ENCODE results near the gene RNF227.
"Not testable (repeated sequence)": the region's sequence is repeated elsewhere in the genome, so short reads cannot be mapped to it uniquely, and the experiment has no call there.

The RNF227 gene

DNA sequence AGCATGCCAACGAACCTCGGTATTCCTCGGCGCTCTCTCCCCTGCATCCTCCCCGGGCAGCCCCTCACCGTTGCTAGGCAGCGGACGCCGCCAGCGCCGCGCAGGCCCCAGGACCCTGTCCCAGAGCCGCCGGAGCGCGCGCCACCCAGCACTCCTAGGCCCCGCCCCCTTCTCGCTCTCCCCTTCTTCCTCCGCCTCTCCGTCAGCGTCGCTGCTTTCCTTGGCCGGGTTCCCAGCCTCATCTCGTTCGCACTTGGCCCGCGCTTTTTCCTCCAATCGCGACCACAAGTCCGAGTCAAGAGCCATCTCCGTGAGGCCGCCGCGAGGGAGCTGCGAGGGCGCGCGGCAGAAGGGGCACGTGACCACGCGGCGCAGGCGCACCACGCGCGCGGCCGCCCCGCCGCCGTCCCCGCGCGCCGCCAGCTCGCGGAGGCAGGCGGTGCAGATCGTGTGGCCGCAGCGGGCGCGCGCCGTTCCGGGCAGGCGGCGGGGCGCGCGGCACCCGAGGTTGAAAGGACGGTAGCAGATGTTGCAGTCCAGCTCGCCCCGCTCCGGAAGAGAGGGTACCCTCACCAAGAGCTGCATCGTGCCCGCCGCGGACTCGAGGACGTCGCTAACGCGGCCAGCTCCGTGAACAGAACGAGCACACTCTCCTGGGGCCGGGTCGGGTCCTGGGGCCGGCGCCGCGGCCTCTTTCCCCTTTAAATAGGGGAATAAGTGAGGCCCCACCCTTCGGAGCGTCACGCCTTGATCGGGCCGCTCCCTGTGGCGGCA is at the start of gene RNF227:
Gene RNF227 (minus strand): TSS at position 679 of the 774 bp plus-strand sequence. CDS start 94 bp downstream, at position 585.
- peak; percentile 75 for DNase-seq (ENCODE audit: low read depth)

DNA sequence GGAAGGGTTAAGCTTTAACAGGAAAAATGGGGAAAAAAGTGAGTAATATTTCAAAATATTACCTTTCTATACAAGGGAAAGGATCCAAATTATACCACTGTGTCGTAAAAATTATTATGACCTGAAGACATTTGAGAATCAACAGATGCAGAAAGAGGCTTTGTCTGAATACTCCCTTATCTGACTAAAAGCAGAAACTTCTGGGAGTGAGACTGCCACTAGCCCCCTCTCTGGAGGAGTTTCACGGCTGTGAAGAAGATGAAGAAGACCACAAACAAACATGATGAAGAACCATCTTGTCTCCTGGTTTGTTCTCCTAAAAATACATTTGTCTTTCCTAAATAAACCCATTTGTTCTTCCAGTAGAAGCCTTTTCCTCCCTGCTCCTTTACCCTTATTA is 45.3 kb upstream of the RNF227 start:
- no peak for DNase-seq (ENCODE audit: low read depth)

DNA sequence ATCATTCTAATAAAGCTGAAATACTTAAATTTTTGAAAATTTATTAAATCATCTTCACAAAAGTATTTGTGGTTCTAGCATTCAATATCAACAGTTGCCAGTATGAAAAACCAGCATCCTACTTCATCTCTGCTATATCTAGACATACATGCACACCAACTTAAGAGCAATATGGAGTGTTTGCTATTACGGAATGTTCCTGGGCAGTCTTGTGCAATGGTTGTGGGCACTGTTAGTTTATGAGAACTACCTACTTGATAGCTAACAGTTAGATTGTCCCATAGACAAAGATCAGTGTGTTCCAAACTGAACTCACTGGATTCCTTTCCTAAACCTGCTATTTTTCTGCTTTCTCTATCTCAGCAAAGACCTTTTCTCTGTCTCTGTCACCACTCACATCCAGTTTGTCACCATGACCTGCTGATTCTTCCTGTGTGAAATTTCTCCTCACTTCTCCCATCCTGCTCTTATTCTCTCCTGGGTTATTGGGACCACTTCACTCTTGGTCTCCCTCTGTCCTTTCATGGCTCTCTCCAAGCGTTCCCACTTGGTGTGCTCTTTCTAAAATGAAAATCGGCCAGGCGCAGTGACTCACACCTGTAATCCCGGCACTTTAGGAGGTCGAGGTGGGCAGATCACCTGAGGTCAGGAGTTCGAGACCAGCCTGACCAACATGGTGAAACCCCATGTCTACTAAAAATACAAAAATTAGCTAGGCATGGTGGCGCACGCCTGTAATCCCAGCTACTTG is 43.6 kb upstream of the RNF227 start:
- DNase-seq (ENCODE audit: low read depth): no peak

DNA sequence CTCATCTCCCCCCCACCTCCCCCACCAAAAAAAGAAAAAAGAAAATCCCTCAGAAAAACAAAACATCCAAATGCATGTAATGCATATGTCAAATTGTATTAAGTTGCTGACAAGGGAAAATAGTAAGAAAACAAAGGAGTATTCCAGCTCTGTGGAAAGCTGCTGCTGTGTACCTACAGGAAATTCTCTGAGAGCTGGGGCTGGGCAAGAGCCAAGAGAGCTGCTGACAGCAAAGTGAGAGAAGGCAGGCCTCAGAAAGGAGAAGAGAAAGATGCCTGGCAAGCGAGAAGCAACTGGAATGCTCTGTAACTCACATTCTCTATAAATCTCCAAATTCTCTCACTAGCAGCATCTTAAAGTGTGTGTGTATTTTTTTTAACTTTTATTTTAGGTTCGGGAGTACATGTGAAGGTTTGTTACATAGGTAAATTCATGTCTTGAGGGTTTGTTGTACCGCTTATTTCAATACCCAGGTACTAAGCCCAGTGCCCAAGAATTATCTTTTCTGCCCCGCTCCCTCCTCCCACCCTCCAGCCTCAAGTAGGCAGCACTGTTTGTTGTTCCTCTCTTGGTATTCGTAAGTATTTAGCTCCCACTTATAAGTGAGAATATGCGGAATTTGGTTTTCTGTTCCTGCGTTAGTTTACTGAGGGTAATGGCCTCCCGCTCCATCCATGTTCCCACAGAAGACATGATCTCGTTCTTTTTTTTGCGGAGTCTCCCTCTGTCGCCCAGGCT is 40.3 kb upstream of the RNF227 start:
- DNase-seq (ENCODE audit: low read depth): no peak

DNA sequence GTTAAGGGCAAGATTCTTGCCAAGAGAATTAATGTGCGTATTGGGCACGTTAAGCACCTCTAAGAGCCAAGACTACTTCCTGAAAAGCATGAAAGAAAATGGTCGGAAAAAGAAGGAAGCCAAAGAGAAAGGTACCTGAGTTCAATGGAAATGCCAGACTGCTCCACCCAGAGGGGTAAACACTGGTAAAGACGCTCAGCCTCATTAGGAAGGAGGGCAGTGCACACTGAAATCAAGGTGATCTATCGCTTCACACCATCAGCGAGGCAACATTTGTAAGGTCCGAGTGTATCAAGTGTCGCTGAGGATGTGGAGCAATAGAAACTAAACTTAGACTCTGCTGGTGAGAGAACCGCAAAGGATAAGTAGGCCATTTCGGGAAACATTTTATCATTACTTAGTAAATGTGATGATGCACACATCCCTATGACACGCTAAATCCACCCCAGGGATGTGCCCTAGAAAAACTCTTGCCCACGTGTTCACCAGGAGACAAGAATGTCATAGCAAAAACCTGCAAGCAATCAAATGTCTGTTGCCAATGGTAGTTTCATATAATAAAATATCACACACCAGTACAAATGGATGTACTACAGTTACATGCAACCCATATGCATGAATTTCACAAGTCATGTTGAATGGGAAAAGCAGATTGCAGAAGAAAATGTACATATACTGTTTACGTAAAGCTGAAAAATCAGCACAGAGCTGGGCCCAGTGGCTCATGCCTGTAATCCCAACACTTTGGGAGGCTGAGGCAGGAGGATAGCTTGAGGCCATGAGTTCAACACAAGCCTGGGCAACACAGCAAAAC is 39.5 kb upstream of the RNF227 start:
- DNase-seq (ENCODE audit: low read depth): no peak

DNA sequence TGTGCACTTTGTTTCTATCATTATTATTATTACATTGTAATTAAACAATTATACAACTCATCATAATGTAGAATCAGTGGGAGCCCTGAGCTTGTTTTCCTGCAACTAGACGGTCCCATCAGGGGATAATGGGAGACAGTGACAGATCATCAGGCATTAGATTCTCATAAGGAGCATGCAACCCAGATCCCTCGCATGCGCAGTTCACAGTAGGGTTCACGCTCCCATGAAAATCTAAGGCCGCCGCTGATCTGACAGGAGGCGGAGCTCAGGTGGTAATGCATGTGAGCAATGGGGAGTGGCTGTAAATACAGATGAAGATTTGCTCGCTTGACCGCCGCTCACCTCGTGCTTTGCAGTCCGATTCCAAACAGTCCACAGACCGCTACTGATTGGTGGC is 37.2 kb upstream of the RNF227 start:
- DNase-seq (ENCODE audit: low read depth): not testable (repeated sequence)

DNA sequence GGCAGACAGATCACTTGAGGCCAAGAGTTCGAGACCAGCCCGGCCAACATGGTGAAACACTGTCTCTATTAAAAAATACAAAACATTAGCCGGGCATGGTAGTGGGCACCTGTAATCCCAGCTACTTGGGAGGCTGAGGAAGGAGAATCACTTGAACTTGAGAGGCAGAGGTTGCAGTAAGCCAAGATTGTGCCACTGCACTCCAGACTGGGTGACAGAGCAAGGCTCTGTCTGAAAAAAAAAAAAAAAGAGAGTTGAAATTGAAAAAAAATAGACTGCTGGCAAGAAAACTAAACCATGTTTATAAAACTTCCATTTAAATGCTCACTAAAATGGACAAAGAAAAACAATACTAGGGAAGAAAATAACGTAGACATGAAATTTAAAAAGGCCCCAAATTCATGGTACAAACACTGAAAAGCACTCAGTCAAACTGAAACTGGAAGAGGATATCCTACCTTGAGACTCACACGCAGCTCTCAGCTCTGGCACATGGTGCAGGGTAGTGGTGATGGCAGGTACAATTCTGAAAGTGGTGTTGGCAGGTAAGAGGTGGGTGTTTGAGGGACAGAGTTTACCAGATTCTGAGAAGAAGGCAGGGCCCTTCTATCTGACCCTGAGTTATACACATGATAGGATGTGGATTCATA is 35.2 kb upstream of the RNF227 start:
- no peak for DNase-seq (ENCODE audit: low read depth)

DNA sequence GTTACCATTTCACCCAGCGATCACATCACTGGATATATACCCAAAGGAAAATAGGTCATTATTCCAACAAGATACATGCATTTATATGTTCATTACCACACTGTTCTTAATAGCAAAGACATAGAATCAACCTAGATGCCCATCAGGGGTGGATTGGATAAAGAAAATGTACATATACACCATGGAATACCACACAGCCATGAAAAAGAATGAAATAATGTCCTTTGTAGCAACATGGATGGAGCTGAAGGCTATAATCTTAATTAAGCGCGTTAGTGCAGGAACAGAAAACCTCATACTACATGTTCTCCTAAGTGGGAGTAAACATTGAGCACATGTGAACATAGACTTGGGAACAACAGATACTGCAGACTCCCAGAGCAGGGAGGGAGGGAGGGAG is 34.5 kb upstream of the RNF227 start:
- DNase-seq (ENCODE audit: low read depth): no peak

DNA sequence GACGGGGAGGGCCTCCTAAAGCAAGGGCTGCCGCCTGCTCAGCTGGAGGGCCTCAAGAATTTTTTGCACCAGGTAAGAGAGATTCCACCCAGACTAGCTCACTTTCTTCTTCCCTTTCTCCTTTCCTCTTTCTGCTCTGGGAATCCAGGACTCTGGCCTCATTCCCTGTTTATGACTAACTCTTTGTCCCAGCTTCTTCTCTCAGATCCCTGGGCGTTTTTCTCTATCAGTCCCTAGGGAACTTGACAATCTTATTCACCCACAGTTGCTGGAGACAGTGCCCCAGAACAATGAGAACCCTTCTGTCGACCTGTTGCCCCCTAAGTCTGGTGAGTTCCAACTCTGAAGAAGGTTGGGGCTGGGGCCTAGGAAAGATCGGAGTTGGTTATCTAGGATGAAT is 31.6 kb upstream of the RNF227 start:
- no peak for DNase-seq (ENCODE audit: low read depth)

DNA sequence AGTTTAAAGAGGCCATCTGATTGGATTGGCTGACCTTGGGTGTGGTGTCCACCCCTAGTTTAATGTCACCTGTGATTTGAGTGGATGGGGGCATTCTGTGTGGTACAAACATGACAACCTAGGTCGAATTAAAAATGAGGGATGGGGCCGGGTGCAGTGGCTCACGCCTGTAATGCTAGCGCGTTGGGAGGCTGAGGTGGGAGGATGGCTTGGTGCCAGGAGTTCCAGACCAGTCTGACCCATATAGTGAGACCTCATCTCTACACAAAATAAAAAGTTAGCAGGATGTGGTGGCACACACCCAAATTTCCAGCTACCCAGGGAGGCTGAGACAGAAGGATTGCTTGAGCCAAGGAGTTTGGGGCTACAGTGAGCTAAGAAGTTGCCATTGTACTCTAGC is 30.4 kb upstream of the RNF227 start:
- DNase-seq (ENCODE audit: low read depth): no peak

DNA sequence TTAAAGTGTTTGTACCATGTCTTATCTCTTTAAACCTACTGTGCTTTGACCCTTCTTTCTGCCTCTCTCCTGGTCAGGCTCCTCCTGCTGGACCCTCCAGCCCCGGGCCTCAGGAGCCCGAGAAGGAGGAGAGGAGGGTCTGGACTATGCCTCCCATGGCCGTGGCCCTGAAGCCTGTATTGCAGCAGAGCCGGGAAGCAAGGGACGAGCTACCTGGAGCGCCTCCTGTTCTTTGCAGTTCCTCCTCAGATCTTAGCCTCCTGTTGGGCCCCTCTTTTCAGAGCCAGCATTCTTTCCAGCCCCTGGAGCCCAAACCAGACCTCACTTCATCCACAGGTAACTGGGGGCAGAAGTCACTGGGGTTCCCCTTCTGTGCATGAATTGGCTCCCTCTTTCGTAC is 29.6 kb upstream of the RNF227 start:
- no peak for DNase-seq (ENCODE audit: low read depth)

DNA sequence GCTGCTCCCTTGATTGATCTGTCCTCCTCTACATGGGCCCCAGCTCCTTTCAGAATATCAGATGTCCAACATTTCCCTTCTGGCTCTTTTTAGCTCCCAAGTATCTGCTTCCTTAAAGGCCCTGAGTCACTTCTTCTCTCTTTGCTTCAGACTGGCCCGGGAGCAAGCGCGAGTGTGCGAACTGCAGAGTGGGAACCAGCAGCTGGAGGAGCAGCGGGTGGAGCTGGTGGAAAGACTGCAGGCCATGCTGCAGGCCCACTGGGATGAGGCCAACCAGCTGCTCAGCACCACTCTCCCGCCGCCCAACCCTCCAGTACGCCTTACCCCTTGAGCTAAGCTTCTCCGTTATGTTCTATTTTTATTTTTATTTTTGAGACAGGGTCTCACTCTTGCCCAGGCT is 28.2 kb upstream of the RNF227 start:
- no peak for DNase-seq (ENCODE audit: low read depth)

DNA sequence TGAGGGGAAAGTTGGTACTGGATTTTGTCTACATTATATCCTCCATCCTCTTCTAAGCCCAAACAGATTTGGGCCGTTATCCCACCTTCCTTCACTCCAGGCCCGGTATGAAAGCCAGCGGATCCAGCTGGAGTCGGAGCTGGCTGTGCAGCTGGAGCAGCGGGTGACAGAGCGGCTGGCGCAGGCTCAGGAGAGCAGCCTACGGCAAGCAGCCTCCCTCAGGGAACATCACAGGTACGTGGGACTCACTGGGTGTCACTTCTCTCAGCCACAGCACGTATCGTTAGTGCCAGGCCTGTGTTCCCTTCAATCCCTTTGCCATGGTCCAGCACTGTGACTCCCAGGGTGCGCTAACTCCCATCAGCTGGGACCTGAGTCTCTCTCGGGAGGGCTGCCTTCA is 27.2 kb upstream of the RNF227 start:
- DNase-seq (ENCODE audit: low read depth): no peak

DNA sequence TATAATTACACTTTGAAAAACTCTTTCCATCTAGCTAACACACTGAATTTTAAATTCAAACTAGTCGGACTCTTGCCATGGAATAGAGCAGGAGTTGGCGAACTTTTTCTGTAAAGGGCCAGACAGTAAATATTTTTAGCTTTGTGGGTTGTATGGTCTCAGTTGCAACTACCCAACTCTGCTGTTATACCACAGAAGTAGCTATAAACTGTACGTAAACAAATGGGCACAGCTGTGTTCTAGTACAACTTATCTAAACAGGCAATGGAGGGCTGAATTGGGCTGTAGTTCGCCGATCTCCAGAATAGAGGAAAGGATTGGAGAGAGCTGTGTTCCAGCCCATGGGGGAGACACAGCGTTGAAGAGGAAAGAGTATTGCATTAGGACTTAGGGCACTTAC is 24.7 kb upstream of the RNF227 start:
- no peak for DNase-seq (ENCODE audit: low read depth)

DNA sequence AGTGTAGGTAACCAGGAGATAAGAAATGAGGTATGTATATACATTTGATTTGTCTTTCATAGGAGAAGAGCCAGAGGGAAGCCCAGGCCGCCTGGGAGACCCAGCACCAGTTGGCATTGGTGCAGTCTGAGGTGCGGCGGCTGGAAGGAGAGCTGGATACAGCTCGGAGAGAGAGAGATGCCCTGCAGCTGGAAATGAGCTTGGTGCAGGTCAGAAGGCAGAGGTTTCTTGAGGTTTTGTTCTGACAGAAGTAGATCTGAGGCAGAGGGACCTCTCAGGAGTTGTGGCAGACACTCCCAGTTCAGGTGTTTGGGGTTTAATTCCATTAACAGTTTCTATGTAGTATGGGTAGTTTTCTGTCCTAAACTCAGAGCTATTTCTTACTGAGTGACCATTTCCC is 23.9 kb upstream of the RNF227 start:
- DNase-seq (ENCODE audit: low read depth): no peak

DNA sequence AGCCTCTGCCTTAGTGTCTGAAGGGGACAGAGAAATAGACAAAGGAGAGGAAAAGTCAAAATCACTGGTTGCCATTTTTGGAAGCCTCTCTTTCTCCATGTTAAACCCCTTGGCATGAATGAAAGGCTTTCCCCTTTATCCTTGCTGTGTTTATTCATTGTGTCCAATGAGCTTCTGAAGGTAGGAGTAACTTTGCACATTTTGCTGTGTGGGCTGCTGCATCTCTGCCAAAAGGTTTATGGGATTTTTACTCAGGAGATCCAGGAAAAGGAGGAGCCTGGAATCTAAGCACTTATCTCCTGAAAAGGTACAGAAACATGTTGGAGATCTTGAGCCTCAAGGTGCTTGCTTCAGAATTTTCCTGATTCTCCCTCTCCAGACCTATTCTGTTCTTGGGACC is 19.8 kb upstream of the RNF227 start:
- DNase-seq (ENCODE audit: low read depth): no peak

DNA sequence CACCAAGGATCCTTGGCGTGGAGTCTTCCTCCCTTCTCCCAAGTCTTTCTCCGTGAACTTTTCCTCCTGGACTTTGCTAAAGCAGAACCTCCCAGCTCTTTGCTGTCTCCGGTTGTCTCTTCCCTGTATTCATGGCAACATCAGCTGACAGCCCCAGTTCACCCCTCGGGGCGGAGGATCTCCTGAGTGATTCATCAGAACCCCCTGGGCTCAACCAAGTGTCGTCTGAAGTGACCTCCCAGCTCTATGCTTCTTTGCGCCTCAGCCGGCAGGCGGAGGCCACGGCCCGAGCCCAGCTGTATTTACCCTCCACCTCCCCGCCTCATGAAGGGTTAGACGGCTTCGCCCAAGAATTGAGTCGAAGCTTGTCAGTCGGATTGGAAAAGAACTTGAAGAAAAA is 16.9 kb upstream of the RNF227 start:
- DNase-seq (ENCODE audit: low read depth): no peak

DNA sequence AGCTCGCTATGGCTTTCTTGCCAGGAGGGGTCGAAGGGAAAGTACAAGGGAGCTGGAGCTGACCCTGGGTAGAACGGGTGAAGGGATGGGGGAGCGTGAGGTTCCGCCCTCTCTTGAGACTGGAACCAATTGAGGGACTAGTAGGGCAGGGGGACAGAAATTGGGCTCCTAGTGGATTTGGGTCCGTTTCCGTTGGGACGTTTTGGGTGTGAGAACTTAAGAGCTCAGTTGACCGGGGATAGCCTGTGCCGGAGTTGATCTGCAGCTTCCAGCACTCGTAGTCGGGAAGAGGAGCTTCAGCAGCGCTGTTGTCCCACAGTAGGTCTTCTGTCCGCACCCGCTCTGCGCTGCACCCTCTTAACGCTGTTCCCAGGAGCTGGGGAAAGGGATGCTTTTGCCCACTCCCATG is 16.4 kb upstream of the RNF227 start:
- DNase-seq (ENCODE audit: low read depth): no peak

DNA sequence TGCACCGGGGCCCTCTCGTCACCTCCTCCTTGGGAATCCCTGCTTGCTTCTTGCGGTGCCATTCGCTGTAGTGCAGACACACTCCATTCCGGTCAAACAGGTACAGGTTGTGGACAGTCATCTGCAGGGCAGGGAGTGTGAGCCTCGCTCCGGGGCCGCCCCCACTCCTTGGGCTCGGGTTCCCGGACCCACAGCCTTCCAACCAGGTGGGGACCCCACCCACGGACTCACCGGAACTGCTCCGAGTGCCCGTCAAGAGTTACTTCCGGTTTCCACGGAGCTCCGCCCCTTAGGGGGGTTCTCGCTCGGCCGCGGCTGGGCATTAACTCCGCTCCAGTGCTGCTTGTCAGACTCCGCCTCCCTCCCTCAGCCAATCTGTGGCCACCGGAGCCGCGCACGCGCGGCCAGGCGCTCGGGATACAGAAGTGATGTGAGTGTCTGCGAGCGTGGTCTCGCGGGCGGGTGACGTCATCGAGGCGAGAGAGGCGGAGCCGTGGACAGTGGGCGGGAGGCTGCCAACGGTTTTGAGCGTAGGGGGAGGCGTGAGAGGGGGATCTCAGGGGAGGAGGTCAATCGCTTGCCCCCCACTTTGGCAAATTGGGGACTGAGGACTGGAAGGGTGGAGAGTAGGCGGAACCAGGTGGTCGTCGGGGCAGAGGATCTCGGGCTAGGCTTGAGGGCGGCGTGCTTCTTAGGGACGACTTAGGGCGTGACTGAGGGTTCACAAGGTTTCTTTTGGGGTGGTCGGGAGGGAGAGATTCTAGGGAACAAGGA is 15.8 kb upstream of the RNF227 start, which contains the start of the genes CNTROB and TRAPPC1:
Gene CNTROB (plus strand): TSS at position 498 of the 774 bp plus-strand sequence. CDS start 874 bp downstream, outside the sequence.
Gene TRAPPC1 (minus strand): TSS at position 238 of the 774 bp plus-strand sequence. CDS start 117 bp downstream, at position 121.
- peak; percentile 99 for DNase-seq (ENCODE audit: low read depth)

DNA sequence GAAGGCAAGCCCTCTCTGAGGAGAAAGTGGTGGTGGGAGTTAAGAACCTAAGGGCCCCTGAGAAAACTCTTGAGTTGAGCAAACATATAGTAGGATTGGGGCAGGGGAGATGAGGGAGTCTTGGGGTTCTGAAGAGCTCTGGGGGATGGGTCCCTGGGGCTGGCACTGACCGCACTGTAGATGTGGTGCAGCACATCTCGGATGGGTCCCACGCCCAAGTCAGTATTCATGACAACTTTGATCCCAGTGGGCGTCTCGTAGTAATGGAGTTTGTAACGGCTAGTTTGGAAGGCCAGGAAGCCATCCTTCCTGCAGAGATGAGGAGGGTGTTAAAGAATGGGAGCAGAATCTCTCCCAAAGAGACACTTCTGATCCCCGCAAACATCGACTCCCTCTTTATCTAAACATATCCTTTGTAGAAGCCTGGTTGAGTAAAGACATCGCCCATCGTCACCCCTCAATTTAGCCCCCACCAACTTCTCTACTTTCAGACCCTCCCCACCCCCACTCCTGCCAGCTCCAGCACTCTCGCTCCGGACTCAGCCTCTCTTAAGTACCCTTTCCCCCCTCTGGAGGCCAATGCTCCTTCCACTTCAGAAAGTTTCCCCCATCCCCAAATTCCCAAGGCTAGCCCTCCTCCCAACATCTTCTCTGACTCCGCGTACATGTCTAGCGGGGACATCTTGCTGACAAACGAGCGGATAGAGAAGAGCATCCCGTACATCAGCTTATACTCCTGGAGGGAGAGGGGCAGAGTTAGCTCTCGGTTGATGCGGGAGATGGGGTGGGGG is 14.9 kb upstream of the RNF227 start:
- no peak for DNase-seq (ENCODE audit: low read depth)

Data from T-helper 22 cell (primary cell).